Measurements from ENCODE around the gene USP40. TPM values are rescaled to one million over a fixed set of nuclear protein-coding genes. Genes with fewer than 3 reads are reported as not detected.

The USP40 gene, protein sequence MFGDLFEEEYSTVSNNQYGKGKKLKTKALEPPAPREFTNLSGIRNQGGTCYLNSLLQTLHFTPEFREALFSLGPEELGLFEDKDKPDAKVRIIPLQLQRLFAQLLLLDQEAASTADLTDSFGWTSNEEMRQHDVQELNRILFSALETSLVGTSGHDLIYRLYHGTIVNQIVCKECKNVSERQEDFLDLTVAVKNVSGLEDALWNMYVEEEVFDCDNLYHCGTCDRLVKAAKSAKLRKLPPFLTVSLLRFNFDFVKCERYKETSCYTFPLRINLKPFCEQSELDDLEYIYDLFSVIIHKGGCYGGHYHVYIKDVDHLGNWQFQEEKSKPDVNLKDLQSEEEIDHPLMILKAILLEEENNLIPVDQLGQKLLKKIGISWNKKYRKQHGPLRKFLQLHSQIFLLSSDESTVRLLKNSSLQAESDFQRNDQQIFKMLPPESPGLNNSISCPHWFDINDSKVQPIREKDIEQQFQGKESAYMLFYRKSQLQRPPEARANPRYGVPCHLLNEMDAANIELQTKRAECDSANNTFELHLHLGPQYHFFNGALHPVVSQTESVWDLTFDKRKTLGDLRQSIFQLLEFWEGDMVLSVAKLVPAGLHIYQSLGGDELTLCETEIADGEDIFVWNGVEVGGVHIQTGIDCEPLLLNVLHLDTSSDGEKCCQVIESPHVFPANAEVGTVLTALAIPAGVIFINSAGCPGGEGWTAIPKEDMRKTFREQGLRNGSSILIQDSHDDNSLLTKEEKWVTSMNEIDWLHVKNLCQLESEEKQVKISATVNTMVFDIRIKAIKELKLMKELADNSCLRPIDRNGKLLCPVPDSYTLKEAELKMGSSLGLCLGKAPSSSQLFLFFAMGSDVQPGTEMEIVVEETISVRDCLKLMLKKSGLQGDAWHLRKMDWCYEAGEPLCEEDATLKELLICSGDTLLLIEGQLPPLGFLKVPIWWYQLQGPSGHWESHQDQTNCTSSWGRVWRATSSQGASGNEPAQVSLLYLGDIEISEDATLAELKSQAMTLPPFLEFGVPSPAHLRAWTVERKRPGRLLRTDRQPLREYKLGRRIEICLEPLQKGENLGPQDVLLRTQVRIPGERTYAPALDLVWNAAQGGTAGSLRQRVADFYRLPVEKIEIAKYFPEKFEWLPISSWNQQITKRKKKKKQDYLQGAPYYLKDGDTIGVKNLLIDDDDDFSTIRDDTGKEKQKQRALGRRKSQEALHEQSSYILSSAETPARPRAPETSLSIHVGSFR
- polyA plus RNA-seq (30.6 to 44.1 TPM (median 37.3 TPM) in 3 replicates), polyA minus RNA-seq (52.2 to 68.8 TPM (median 53.0 TPM) in 3 replicates)
- polyA plus RNA-seq (2011; ENCODE audit: low read depth): 31.2 TPM
- 34.5 and 38.4 TPM in 2 replicates for polyA plus RNA-seq (2011; cell fraction: cytosol; rRNA removed)
- polyA plus RNA-seq (2011; cell fraction: nucleus; rRNA removed): 78.4 and 98.0 TPM in 2 replicates
- polyA plus RNA-seq (2012; ENCODE audit: low replicate concordance): 14.0 and 30.3 TPM in 2 replicates
- polyA minus RNA-seq (2011; cell fraction: cytosol; rRNA and poly(A)+ RNA removed): 31.3 TPM
- 36.2 and 77.2 TPM in 2 replicates for polyA minus RNA-seq (2011; cell fraction: nucleus; rRNA and poly(A)+ RNA removed)

DNA sequence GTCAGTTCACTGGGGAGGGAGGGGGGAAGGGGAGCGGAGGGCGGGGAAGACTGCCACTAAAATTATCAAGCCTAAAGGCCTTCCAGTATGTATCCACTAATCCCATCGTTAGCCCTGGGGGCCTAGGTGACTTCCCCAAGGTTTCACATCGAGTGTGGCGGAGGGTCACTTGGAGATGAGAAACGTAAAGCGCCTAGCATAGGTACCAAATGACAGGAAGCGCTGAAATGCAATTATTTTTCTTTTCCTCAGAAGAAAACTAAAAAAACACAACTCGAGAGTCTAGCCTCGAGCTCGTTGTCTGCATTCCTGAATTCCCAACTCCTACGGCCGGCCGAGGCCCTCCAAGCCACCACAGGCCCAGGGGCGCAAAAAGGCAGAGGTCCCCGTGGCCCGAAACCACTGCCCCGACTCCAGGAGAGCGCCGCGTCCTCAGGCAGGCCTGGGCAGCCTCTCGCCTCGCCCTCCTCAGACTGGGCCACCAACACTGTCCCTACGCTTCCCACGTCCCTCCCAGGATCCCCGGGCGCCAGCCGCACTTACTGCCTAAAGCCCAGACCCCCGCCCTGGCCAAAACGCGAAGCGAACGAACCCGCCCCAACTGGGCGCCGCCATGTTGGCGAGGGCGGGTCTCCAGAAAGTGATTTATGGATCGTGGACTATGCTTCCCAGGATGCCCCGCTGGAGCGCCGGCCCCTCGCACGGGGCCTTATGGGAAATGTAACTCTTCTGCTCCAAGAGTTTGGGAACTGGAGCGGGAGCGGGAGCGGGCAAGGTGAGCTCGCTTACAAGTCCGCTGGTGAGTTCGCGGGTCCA lies at the start of gene USP40:
Gene USP40 (minus strand): TSS at position 642 of the 816 bp plus-strand sequence. CDS start 1,228 bp downstream, outside the sequence.
- peak; percentile 71 for DNase-seq (ENCODE audit: low read depth, low spot score)
- TF ChIP-seq EZH2 (IDR thresholded peaks at IDR 0.05; ENCODE audit: low read length): no peak
- TF ChIP-seq, protein P1, sequence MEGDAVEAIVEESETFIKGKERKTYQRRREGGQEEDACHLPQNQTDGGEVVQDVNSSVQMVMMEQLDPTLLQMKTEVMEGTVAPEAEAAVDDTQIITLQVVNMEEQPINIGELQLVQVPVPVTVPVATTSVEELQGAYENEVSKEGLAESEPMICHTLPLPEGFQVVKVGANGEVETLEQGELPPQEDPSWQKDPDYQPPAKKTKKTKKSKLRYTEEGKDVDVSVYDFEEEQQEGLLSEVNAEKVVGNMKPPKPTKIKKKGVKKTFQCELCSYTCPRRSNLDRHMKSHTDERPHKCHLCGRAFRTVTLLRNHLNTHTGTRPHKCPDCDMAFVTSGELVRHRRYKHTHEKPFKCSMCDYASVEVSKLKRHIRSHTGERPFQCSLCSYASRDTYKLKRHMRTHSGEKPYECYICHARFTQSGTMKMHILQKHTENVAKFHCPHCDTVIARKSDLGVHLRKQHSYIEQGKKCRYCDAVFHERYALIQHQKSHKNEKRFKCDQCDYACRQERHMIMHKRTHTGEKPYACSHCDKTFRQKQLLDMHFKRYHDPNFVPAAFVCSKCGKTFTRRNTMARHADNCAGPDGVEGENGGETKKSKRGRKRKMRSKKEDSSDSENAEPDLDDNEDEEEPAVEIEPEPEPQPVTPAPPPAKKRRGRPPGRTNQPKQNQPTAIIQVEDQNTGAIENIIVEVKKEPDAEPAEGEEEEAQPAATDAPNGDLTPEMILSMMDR (optimal IDR thresholded peaks at IDR 0.05 in 1 of 3, IDR thresholded peaks at IDR 0.05 in 1 of 3, conservative IDR thresholded peaks at IDR 0.05 in 1 of 3; ENCODE audit: extremely low read depth in 1 of 3, insufficient read depth in 2 of 3, low read length in 3 of 3): no peak
- no peaks in the 10 kb centered on the region for H3K9me1 ChIP-seq (ENCODE audit: control insufficient read depth, extremely low read depth, insufficient read depth, low read length)
- peaks cover 0 to 1% of the 10 kb centered on the region in 2 experiments for H3K36me3 ChIP-seq (ENCODE audit: control insufficient read depth in 2 of 2, extremely low read depth in 1 of 2, insufficient read depth in 2 of 2, low read length in 2 of 2)
- peak within 1 kb of the TSS; percentile 69 to 97 (median 88) for H3K4me3 ChIP-seq (ENCODE audit: control insufficient read depth in 2 of 3, extremely low read depth in 1 of 3, insufficient read depth in 2 of 3, low read depth in 1 of 3, low read length in 3 of 3)
- H3K79me2 ChIP-seq (ENCODE audit: control insufficient read depth, insufficient read depth, low read length): peaks cover 13% of the 10 kb centered on the region
- dilution Hi-C loops (cut with MboI; ENCODE audit: extremely low pct_ligation_motif_present, low sequenced_read_pairs): no loop called here
- FAIRE-seq: peak; percentile 52
- H3K4me1 ChIP-seq (ENCODE audit: control insufficient read depth, extremely low read depth, insufficient read depth, low read length): peaks cover 12% of the 10 kb centered on the region
- H3K27ac ChIP-seq (ENCODE audit: control insufficient read depth, insufficient read depth, low read length): peak within 1 kb of the TSS; percentile 98
- peak within 1 kb of the TSS; percentile 88 for H3K4me2 ChIP-seq (ENCODE audit: control insufficient read depth, extremely low read depth, insufficient read depth, low read depth, low read length)
- no peaks in the 10 kb centered on the region for H3K27me3 ChIP-seq (ENCODE audit: control insufficient read depth, extremely low read depth, insufficient read depth, low read length)
- peak within 1 kb of the TSS; percentile 100 for H3K9ac ChIP-seq (ENCODE audit: control insufficient read depth, extremely low read depth, insufficient read depth, low read length)
- H4K20me1 ChIP-seq (ENCODE audit: control insufficient read depth, extremely low read depth, insufficient read depth, low read length): no peaks in the 10 kb centered on the region
- H3K9me3 ChIP-seq (ENCODE audit: control insufficient read depth, low read depth, low read length): no peaks in the 10 kb centered on the region
- peak within 1 kb of the TSS; percentile 98 for H2AFZ ChIP-seq (ENCODE audit: control insufficient read depth, low read length)

Measured in keratinocyte (primary cell).